H1 (cell line): Measurements from ENCODE around the gene MORC3. TPM values are rescaled to one million over a fixed set of nuclear protein-coding genes. Genes with fewer than 3 reads are reported as not detected.

Source experiments
- ASH2L ChIP-seq: fragments of 200-600, 300-600 bp; sonication (generic); IDR thresholded peaks from one replicate; pipeline ENCODE4 v1.7.1; 2017; ENCODE audit warnings: low read length
- HDAC6 ChIP-seq: IDR thresholded peaks from one replicate; pipeline ENCODE4 v1.7.1; 2012; ENCODE audit warnings: low read depth, mild to moderate bottlenecking, inconsistent platforms, low read length, moderate library complexity
- JUND ChIP-seq: IDR thresholded peaks from 2 replicates; pipeline ENCODE4 v1.6.1; 2011; ENCODE audit warnings: mild to moderate bottlenecking, improper control_type of control experiment, low read length
- KDM5A ChIP-seq: fragments of 200-600 bp; IDR thresholded peaks from 2 replicates; pipeline ENCODE4 v1.7.1; 2012; ENCODE audit warnings: mild to moderate bottlenecking, low read length, inconsistent platforms, mixed read lengths
- SRF ChIP-seq: IDR thresholded peaks from 2 replicates; pipeline ENCODE4 v1.6.1; 2011; ENCODE audit warnings: mild to moderate bottlenecking, low read depth, low read length, moderate library complexity
- SUZ12 ChIP-seq: fragments of 200-600 bp; sonication (generic); IDR thresholded peaks from 2 replicates; pipeline ENCODE4 v1.6.1; 2012; ENCODE audit warnings: mild to moderate bottlenecking, inconsistent platforms, low read length, moderate library complexity, mixed read lengths
- polyA plus RNA-seq, 7 experiments: library from polyadenylated mRNA; depleted of rRNA in 3 of 7; stranded (reverse) in 5 of 7; unstranded in 2 of 7; fragments of >200 nt in 5 of 7; fragments of 200-250 nt in 2 of 7; gene quantifications; 1 replicate in 5 of 7; 2 replicates in 1 of 7; 4 replicates in 1 of 7; pipeline versions ENCODE4 v1.2.1 to v1.2.3, GENCODE V29; 2011 to 2013; ENCODE audit warnings: missing spikeins in 2 of 7, mixed read lengths in 2 of 7
- total RNA-seq: library from RNA; stranded (reverse); fragmentation: NEBNext Ultra II Directional; extraction: Animal tissue kit (Norgen Biotek cat#: 25700); gene quantifications from 2 replicates; pipeline ENCODE4 v1.2.1, GENCODE V29; 2021
- TF ChIP-seq, protein P1 (sequence below): IDR thresholded peaks from 2 replicates; pipeline ENCODE4 v1.6.1; 2011; ENCODE audit warnings: low read length, improper control_type of control experiment

Gene MORC3
- total and polyA plus RNA-seq, 2 of the 8 experiments (the other 6 are each of a cell fraction or from before 2014, with no cell fraction given), result 5.0 to 20.4 TPM

DNA sequence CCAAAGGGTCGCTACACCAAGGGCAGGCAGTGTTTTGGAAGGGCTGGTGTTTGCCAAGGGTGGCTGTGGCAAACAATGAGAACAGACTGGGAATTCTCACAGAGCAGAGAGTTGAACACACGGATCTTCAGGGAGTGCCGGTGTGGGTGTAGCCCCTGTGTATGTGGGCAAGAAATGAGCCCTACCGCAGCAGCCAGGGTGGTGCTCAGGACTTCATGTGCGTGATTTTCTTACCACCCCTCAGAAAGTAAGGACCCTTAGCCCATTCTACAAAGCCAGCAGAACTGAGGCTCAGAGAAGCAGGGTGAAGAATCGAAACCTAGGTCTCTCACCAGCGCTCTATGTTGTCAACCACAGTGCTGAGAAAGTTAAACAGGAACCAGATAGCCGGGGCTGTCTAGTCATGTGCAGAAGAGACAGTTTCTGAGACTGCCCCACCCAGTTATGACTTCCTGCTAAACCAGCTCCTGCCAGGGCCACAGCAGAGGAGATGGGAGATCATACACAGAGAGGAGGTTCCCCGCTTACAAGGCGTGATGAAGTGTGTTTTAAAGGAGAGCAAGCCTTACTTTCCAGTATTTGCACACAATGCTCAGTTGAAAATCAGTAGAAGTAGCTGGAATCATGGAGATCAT lies 21.9 kb upstream of the MORC3 start (continued):
- no peak for TF ChIP-seq SRF
- TF ChIP-seq, protein P1, sequence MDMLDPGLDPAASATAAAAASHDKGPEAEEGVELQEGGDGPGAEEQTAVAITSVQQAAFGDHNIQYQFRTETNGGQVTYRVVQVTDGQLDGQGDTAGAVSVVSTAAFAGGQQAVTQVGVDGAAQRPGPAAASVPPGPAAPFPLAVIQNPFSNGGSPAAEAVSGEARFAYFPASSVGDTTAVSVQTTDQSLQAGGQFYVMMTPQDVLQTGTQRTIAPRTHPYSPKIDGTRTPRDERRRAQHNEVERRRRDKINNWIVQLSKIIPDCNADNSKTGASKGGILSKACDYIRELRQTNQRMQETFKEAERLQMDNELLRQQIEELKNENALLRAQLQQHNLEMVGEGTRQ, result no peak
- no peak for TF ChIP-seq SUZ12
- TF ChIP-seq ASH2L, result no peak
- TF ChIP-seq KDM5A, result no peak
- no peak for TF ChIP-seq HDAC6
- no peak for TF ChIP-seq JUND
